ENCODE results near the gene GRN.
"Not testable (repeated sequence)": the region's sequence is repeated elsewhere in the genome, so short reads cannot be mapped to it uniquely, and the experiment has no call there.

Gene GRN

DNA sequence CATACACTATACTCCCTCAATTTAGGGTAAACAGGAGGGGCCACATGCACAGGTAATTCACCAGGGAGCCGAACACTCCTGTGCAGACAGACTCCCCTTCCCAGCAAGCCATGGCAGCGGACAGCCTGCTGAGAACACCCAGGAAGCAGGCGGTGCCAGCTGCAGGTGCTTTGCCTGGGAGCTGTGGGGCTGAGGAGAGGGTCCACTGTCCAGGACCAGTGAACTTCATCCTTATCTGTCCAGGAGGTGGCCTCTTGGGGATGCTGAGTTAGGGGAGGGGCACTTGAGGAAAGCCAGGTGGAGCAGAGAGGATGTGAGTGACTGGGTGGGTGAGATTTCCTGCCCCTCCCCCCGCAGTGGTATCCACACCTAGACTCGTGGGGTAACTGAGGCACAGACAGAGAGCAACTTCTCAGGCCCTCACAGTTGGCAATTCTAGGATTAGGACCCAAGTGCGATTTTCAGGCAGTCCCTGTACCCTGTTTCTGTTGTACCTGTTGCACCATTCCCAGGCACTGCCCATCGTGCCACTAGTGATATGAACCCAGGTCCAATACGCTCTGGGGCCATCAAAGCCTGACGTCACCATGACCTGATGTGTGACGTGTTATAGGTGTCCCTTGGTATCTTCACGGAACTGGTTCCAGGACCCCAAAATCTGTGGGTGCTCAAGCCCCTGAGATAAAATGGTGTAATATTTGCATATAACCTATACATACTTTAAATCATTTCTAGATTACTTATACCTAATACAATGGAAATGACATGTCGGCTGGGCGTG, 1.2 kb downstream of the GRN start:
- DNase-seq: no peak

DNA sequence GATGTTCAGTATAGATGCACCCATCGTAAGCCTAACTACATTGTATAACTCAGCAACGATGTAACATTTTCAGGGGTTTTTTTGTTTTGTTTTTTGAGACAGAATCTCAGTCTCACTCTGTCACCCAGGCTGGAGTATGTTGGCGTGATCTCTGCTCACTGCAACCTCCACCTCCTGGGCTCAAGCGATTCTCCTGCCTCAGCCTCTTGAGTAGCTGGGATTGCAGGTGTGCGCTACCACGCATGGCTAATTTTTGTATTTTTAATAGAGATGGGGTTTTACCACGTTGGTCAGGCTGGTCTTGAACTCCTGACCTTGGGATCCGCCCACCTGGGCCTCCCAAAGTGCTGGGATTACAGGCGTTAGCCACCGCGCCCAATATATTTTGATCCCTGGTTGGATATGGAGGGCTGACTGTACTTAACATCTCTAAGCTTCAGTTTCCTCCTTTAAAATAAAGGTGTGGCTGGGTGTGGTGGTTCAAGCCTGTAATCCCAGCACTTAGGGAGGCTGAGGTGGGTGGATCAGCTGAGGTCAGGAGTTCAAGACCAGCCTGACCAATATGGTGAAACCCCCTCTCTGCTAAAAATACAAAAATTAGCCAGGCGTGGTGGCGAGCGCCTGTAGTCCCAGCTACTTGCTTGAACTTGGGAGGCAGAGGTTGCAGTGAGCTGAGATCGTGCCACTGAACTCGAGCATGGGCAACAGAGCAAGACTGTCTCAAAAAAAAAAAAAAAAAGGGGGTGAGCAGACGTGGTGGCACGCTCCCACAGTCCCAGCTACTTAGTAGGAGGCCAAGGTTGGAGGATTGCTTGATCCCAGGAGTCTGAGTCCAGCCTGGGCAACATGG, 2.3 kb downstream of the GRN start:
- DNase-seq: not testable (repeated sequence)

DNA sequence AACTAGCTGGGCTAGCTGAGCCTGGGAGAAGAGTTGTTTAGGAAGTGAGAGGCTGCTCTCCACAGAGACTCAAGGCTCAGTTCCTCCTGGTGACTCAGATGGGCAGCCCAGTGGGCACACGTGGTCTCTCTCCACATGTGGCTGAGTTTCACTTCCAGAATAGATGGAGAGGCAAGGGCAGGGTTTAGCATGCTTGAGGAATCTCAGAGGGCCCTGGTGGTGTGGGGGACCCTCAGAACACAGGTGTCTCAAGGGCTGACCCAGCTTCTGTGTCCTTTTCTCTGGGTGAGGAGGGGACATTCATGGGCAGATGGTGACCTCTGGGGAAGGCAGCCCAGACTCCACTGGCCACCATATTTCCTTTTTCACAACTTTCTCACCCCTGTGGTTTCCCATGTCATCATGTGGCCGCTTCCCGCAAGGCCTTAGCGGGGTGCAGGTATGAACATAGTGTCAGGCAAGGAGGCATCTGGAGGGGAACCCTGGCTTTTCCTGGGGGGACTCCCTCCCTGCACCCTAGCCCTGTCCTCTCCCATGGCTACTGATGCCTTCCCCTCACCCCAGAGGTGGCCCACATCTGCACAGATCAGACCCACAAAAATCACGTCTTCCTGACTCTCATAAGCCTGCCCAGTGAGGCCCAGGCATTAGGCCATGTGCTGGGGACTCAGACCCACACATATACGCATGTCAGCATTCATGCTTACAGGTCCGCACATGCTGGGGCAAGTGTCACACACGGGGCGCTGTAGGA, 3.3 kb downstream of the GRN start:
- DNase-seq: peak; percentile 87 to 89

- no peak for DNase-seq
Observed at GRCh38 chr17:44348988-44349364, 3.9 kb downstream of the GRN start.

GRCh38 chr17:44349553-44350070, 4.5 kb downstream of the GRN start:
- no peak for DNase-seq

DNA sequence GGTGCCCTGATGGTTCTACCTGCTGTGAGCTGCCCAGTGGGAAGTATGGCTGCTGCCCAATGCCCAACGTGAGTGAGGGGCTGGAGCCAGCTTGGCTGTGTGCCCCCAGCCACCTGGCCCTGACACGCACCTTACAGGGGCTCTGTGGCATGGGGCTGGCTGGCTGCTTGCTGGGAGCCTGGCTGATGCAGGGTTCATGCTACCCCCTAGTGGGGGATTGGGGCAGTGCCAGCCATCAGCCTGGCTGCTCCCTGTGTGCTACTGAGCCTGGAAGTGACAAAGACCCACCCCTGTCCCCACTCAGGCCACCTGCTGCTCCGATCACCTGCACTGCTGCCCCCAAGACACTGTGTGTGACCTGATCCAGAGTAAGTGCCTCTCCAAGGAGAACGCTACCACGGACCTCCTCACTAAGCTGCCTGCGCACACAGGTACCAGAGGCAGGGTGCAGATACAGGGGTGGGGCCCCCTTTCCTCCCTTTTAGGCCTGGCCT, 5.7 kb downstream of the GRN start:
- DNase-seq: peak; percentile 65 to 73

GRCh38 chr17:44351464-44351863, 6.4 kb downstream of the GRN start:
- DNase-seq: no peak

GRCh38 chr17:44351961-44352827, 7.1 kb downstream of the GRN start:
- no peak for DNase-seq

- DNase-seq: no peak
Observed at GRCh38 chr17:44352828-44353671, 7.9 kb downstream of the GRN start.

DNA sequence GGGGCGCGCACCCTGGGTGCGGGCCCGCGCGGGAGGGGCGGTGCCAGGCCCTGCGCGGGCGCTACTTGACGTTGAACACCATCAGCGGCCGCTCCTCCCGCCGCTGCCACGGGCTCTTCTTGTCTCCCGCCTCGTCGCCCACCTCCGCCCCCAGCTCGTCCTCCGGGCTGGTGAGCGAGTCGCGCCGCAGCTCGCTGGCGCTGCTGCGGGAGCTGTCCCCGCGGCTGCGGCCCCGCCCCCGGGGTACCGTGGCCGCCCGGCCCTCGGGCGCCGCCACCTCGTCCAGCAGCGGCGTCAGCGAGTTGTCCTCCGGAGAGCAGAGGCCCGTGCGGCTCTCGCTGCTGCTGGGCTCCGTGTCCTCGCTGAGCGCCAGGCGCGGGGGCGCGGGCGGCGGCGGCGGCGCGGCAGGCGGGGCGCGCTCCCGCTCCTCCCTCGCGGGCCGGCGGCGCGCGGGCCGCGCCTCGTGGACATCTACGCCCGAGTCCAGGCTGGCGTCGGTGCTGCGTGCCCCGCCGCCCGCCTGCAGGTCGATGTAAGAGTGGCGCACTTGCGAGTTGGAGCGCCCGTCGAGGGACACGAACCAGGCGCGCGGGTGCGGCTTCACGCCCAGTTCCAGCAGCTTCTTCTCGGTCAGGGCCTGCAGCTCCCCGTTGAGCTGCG, 8.7 kb downstream of the GRN start:
- DNase-seq: no peak

- DNase-seq: no peak
Observed at GRCh38 chr17:44354582-44355561, 9.8 kb downstream of the GRN start.

GRCh38 chr17:44355642-44356099, 10.6 kb downstream of the GRN start:
- no peak for DNase-seq

- no peak for DNase-seq
Observed at GRCh38 chr17:44356241-44356640, 11.1 kb downstream of the GRN start.

GRCh38 chr17:44358066-44358465, 13.0 kb downstream of the GRN start:
- DNase-seq: no peak

- no peak for DNase-seq
Observed at GRCh38 chr17:44359006-44359405, 13.9 kb downstream of the GRN start.

- DNase-seq: no peak
Observed at GRCh38 chr17:44359458-44360143, 14.5 kb downstream of the GRN start.

- DNase-seq: no peak
Observed at GRCh38 chr17:44360144-44360533, 15.0 kb downstream of the GRN start.

DNA sequence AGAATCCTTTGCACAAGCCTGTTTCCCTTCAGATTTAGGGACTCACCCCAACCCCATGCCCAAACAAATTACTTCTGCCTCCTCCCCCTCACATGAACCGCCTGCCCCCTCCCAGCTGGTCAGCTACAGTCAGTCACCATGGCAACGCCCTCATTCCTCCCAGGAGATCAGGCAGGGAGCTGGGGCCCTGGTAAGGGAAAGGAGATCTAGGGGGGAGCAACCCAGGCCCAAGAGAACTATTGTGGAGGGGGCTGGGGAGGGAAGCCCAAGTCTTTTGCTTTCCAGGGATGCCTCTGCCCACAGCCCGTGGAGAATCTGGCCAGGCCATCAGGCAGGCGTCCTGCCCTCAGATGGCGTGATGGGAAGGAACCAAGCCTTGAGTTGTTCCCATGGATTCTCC, 15.7 kb downstream of the GRN start:
- DNase-seq: no peak
